Forelimb muscle (tissue), 1 donor: ENCODE results near the gene SLC16A4. TPM values are rescaled to one million over a fixed set of nuclear protein-coding genes. Genes with fewer than 3 reads are reported as not detected.
"Not testable (repeated sequence)": the region's sequence is repeated elsewhere in the genome, so short reads cannot be mapped to it uniquely, and the experiment has no call there.

Experiments used
- DNase-seq: peaks from one replicate; pipeline ENCODE4 v3.0.0-alpha.2; 2013; ENCODE audit warnings: low read depth
- polyA plus RNA-seq: library from polyadenylated mRNA; unstranded; fragments of 120-200 nt; gene quantifications from one replicate; pipeline ENCODE4 v1.2.1, GENCODE V29; 2013; ENCODE audit not compliant: insufficient read length

The SLC16A4 gene
- polyA plus RNA-seq, 1 donor: 9.9 TPM

DNA sequence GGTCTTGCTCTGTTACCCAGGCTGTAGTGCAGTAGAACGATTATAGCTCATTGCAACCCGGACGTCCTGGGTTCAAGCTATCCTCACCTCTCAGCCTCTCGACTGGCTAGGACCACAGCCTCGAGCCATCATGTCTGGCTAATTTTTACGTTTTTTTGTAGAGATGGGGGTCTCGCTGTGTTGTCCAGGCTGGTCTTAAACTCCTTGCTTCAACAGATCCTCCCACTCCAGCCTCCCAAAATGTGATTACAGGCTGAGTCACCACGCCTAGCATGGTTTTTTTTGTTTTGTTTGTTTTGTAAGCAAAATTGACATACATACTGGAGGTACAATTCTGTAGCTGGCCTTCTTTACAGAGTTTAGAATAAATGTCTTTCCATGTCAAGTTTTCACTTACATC, 17.7 kb upstream of the SLC16A4 start:
- DNase-seq: no peak

DNA sequence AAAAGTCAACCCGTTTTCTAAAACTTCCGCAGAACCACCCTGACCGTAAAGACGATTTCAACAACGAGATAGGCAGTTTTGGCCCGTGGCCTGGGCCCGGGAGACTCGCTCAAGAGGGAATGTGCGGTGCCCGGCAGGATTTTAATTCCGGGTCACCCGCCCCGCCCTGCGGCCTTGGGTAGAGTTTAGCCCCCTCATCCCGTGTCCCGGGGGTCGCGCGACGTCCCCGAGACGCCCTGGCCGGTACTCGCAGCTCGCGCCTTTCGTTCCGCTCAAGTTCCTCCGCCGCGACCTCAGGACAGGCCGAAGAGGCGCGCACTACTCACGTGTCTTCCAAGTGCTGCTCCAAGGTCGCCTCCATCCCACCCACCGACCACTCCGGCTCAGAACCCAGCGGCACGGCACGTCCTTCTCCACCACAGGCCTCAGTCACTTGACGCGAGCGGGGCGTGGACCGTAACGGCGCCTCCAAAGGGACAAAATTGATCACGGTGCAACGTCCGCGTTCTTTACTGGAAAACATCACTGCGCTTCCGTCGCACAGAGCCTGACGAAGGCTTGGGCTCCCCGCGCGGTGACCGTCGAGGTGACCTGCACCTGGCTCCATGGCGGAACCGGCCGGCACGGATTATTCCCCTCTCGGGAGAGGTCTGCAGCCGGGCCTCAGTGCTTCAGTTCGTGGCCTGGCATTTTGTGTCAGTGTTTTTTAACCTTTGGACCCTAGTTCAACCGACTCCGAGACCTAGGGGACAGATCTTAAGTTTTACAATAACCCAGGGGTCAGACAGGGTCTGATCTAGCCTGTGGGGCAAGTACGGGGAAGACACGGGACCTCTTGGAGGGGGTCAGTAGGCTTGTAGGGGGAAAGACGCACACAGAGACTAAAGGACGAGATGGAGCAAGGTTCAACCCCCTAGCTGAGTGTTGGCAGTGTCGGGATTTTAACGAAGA, 16.7 kb upstream of the SLC16A4 start, which contains the start of gene LAMTOR5:
TSS of gene LAMTOR5 (minus strand) at position 435 of the 951 bp plus-strand sequence. CDS start at position 361, 74 bp downstream.
- peak; percentile 92 for DNase-seq

DNA sequence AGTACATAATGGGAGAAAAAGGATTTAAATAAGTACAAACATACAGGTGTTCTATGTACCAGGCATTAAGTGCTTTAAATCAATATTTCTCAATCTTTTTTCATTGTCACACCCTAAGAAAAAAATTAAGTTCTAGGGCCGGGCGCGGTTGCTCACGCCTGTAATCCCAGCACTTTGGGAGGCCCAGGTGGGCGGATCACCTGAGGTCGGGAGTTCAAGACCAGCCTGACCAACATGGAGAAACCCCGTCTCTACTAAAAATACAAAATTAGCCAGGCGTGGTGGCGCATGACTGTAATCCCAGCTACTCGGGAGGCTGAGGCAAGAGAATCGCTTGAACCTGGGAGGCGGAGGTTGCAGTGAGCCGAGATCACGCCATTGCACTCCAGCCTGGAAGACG, 15.6 kb upstream of the SLC16A4 start:
- DNase-seq: not testable (repeated sequence)

DNA sequence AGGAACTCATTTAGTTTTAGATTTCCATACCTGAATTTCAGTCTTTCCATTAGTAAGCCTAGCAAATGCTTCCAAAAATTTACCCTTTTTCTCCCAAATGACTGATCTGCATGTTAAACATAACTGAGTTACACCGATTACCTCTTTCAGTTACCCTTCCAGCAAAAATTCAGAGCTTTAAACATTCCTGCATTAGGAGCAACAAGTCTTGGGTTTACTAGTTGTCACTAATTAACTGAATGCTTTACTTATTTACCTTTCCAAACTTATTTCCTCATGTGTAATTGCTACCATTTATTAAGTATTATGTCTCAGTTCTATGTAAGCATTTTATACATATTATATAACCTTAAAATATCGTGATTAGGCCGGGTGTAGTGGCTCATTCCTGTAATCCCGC, 13.6 kb upstream of the SLC16A4 start:
- no peak for DNase-seq

DNA sequence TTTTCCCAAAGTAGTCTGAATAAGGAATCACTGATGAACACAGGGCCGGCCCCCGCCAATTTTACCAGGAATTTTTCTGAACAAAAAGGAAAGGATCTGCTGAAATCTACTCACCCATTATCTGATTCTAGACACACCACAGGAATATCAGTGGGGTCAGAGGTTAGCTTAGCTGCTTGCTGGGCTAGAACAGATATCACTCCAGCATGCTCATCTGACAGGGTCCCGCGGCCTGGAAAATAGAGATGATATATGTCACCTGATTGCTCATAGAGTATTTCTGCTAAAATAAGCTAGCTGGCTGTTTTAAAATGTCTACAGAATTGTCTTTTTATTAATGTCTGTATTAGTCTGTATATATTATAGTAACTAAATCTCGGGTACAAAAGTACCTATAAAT, 13.0 kb upstream of the SLC16A4 start:
- no peak for DNase-seq

DNA sequence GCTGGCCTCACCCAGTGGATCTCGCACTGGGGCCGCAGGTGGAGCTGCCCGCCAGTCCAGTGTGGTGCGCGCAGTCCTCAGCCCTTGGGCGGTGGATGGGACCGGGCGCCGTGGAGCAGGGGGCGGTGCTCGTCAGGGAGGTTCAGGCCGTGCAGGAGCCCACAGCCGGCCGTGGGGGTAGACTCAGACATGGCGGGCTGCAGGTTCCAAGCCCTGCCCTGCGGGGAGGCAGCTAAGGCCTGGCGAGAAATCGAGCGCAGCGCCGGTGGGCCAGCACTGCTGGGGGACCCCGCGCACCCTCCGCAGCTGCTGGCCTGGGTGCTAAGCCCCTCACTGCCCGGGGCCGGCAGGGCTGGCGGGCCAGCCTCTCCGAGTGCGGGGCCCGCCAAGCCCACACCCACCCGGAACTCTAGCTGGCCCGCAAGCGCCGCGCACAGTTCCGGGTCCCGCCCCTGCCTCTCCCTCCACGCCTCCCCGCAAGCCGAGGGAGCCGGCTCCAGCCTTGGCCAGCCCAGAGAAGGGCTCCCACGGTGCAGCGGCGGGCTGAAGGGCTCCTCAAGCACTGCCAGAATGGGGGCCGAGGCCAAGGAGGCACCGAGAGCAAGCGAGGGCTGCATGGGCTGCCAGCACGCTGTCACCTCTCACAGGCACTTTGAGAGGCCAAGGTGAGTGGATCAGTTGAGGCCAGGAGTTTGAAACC, 5.6 kb upstream of the SLC16A4 start:
- DNase-seq: not testable (repeated sequence)

DNA sequence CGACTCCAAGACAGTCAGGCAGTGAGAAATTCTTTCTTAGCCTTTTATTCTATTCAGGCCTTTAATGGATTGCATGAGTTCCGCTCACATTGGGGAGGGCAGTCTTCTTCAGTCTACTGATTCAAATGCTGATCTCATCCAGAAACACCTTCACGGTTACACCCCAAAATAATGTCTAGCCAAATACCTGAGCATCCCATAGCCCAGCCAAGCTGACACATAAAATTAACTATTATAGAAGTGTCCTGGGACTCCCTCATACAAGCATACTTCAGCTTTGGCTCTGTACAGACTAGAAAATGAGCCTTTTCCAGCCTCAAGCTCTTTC, 3.6 kb upstream of the SLC16A4 start:
- no peak for DNase-seq

DNA sequence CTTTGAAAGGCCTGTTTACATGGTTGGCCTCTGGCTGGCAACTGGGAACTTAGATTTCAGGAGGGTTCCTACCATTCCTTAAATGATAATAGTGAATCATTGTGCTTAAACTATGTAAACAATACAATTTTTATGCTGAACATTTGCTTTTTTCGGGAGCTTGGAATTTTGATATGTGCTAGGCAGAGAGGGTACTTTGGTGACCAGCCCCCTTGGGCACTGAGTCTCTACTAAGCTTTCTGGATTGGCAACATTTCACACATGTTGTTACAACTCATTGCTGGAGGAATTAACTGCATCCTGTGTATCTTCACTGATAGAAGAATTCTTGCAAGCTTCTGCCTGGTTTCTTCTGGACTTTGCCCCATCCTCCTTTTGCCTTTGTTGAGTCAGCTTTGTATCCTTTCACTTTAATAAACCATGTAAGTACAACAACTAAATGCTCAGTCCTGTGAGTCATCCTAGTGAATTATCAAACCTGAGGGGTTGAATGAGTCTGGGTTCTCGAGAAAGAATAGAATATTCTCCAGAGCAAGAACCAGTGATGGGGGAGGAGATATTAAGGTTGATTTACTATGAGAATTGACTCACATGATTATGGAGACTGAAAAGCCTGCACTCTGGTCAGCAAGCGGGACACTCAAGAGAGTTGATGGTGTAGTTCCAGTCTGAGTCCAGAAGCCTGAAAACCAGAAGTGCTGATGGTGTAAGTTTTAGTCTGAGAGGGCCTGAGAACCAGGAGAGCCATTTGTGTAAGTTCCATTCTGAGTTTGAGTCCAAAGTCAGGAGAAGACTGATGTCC, 3.1 kb upstream of the SLC16A4 start:
- DNase-seq: no peak

DNA sequence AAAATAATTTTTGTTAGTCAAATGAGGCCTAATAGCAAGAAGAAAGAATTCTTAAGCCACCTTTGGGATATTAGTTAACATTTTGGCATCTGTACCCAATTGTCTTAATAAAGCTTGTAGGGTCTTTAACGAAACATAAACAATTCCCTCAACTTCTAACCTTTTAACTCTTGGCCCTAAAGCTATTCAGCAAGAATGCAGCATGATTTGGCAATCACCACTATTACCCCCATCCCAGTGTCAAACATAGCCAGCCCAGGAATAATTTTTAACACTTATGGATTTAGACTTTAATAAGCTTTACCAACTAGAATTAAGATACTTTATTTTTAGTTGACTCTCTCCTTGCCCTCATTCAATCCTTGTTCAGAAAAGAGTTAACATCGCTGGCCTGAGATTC, 2.5 kb upstream of the SLC16A4 start:
- DNase-seq: no peak

DNA sequence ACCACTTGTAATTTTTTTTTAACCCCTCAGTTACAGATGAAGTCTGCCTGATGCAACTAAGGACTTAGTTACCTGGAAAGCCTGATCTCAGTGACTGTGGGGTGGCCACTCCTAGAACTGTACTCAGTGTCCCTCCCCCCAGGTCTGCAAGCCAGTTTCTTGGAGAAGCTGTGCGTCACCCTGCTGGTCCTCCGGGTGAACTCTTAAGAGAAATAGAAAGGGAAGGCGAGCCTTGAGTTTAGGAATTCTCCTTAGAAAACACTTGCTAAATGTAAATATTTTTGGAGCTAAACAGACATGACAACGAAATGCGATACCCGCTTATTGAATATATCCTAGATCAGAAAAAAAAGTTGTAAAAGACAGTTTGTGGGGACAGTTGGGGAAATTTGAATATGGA, 730 bp downstream of the SLC16A4 start:
- DNase-seq: no peak

DNA sequence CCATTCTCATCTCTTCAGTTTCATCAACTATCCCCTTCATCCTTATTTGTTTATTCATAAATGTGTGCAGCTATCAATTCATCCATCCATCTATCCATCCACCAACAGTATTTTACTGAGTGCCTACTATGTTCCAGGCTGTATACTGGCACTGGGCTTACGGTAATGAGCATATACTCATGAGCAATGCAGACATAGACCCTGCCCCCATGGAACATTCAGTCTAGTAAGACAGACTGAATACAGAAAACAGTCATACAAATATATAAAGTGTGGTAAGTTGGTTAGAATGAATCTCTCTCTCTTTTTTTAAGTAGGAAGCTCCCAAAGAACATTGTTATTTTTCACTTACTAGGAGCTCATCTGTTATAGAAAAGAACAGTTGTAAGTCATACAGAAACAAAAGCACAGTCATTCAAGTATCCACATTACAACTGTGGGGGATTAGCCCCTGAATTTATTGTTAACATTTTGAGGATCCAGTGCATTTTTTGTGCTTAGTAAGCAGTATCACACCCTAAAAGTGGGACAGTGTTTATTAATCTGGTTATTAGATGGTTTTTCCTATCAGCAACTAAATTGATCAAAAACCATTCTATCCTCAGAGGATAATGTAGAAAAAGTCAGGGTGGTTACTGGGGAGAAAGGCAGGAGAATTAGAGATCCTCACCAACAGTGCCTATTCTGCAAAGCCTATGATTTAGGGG, 3.6 kb downstream of the SLC16A4 start:
- DNase-seq: no peak

DNA sequence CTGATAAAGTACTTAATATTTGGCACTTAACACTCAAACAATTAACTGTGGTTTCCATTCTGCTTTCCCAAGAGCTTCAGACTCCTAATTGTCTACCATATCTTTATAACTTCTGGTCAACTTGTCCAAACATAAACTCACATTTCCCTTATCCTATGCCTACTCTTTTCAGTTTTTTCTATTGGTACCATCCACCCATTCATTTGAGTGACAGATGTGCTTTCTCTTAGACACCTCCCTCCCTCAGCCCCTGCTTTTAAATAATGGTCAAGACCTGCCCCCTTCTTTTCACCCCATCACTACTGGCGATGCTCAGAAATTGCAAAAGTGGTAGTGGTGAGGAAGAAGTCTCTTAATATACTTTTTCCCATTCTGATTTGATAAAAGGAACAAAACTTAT, 5.5 kb downstream of the SLC16A4 start:
- DNase-seq: no peak

DNA sequence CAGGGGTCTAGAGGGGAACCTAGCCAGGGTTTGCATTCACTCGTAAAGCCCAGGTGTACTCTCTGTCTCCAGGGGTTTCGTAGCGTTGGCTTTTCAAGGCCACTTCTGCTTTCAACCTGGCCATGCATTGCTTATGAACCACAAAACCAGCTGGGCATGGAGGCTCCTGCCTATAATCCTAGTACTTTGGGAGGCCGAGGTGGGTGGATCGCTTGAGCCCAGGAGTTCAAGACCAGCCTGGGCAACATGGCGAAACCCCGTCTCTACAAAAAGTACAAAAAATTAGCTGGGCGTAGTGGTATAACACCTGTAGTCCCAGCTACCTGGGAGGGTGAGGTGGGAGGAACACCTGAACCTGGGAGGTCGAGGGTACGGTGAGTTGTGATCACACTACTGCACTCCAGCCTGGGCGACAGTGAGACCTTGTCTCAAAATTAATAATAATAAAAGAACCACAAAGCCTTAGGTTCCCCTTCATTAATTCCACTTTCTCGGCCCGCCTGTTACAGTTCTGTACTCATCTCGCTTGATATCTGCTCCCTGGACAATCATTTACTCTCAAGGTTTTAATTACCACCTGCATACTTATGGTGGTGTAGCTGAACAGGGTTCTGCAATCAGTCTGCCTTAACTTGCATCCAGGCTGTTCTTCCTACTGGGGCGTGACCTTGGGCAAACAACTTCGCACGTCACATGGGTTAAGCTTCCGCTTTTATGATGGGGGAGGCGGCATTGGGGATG, 6.1 kb downstream of the SLC16A4 start:
- no peak for DNase-seq

DNA sequence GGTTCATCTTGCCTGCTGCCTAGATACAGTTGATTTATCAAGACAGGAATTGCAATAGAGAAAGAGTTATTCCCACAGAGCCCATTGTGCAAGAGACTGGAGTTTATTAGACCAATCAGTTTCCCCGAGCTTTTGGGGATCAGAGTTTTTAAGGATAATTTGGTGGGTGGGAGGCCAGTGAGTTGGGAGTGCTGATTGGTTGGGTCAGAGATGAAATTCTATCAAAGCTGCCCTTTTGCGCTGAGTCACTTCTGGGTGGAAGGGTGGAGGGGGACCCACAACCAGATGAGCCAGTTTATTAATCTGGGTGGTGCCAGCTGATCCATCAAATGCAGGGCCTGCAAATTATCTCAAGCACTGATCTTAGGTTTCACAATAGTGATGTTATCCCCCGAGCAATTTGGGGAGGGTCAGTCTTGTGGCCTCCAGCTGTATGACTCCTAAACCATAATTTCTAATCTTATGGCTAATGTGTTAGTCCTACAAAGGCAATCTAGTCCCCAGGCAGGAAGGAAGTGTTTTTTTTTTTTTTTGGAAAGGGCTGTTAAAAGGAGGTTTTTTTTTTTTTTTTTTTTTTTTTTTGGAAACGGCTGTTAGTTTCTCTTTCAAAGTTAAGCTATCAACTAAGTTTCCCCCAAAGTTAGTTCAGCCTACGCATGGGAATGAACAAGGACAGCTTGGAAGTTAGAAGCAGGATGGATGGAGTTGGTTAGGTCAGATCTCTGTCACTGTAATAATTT, 7.4 kb downstream of the SLC16A4 start:
- DNase-seq: no peak

DNA sequence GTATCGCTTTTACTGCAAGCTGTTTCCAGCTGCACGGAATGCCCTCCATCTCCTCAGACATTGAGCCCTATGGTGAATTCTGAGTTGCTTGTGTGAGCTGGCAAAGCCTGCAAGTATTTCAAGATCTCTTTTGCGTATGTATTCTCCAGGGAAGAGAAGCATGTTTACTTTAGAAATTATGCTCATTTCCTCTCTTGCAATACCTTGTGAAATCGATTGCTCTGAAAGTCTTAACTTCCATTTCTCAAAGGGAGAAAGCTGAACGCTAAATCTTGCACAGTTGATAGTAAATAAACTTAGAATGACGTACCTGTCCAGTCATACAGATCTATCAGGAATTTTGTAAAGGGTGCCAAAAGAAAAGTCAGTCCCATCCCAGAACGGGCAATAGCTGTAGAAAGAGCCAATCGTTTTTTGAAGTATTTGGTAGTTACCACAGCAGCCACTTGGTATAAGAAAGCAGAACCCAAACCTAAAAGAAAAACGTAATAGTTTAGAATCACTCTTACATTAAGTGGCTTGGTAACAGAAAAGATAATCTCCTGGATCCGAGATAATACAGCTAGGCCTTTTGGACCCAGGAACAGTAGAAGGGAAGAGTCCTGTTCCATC, 10.0 kb downstream of the SLC16A4 start:
- DNase-seq: no peak

DNA sequence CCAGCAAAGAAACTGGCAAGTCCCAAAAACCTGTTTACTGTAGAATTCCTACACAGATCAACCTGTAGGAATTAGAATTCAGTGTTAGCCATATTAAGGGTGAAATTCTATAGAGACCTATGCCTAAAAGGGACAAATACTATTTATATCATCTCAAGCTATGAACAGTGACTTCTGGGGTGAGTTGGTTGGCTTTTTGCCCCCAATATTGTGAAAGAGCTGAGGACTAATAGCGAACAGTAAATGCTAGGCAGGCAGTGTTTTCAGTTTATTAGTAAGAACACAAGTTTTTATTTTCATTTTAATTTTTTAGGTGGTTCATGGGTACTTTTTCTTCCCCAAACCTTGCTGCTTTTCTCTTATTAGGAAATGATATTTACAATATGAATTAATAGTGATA, 15.3 kb downstream of the SLC16A4 start:
- DNase-seq: no peak

DNA sequence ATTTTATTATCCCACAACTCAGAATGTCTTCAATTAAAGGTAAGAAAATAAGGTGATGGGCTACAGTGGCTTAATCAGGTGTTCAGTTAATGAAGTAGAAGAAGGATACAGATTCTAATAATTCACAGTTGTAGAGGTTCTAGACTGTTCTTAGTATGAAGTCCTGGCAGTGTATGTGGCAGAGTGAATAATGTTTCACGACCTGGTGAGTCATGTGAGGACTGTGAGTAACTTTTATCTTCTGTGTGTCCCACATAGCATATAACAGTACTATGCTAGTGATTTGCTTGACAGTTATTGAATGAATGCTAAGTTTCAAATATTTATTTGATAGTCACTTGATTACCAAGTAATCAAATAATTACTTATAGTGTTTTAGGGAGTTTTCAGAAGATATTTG, 20.0 kb downstream of the SLC16A4 start:
- no peak for DNase-seq

DNA sequence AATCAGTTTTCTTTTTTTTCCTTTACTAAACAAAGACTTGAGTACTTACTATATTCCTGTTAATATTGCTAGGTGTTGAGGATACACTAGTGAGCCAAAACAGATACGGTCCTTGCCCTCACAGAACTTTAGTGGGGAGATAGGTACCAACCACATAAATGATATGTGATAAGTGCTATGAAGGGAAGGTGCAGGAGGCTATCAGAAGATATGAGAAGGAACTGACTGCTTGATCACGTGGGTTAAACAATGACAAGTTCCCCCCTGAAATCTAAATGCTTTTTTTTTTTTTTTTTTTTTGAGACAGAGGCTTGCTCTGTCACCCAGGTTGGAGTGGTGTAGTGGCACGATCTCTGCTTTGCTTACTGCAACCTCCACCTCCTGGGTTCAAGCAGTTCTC, 26.6 kb downstream of the SLC16A4 start:
- DNase-seq: no peak

DNA sequence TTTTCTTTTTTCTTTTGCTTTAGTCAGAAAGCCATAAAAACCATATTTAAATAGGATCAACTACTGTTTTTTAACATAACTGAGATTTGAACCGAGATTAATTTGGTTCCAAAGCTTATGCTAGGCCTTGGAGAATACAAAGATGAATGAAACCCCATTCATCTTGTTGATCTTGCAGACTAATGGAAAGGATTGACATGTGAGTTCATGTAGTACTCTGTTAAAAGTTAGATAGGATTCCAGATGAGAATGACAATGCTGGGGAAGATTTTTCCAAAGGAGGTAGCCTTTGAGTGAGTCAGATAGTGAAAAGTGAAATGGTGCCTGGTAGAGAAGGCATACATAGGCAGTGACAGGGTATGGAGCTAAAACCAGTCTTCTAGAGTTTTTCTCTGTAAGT, 29.0 kb downstream of the SLC16A4 start:
- DNase-seq: no peak

DNA sequence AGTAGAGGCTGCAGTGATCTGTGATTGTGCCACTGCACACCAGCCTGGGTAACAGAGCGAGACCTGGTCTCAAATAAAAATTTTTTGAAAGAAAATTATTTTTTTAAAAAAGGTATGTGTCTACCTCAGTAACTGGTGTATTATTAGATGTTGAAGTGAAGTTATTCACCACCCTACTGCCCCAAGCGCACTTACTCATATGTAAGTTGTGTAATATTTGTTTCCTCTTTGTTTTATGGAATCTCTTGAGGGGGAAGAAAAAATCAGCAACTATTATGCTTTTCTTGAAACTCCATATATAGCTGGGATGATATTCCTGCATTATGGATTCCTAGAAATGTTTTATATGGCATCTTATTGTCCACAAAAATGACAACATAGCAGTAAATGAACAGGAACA, 30.4 kb downstream of the SLC16A4 start:
- no peak for DNase-seq
